Activated T-cell treated with anti-CD3 and anti-CD28 coated beads for 24 hours (primary cell): ENCODE results near the gene MNX1.

Experiments
- DNase-seq: peaks from one replicate; pipeline ENCODE4 v3.0.0-alpha.2; 2020; ENCODE audit warnings: low read depth

The MNX1 gene

GRCh38 chr7:157002819-157003421, 7.5 kb downstream of the MNX1 start:
- DNase-seq, result no peak

DNA sequence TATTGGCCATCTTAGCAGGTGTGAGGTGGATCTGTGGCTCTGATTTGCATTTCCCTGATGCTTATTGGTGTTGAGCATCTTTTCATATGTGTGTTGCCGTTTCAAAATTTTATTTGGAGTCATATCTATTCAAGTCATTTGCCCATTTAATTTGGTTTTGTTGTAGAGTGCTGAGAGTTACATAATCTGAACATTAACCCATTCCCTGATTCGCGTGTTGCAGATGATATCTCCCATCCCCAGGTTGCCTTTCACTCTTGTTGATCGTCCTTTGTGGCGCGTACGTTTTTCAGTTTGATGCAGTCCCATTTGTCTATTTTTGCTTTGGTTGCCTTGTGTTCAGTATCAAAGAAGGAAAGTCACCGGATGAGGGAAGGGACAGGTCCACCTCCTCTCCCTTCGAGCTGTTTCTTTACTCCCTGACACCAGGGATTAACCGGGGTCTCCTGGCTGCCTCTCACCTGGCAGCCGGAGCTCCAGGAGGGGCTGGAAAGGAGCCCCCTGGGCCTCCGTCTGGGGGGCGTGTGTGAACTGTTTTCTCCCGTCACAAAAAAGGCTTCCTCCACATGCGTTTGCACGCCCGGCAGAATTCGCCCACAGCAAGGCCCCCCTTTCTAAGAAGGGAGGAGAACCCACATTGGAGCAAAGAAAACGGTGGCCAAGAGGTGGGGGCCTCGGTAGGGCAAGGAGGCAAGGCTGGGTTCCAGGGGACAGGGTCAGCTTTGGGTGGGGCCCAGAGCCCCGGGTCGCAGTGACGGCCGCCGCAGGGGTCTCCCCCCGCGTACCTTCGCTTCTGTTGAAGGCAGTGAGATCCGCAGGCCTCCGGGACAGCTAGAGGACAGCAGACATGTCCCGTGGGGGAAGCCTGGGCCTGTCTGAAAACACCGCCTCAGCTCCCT, 8.3 kb downstream of the MNX1 start:
- DNase-seq, result no peak

DNA sequence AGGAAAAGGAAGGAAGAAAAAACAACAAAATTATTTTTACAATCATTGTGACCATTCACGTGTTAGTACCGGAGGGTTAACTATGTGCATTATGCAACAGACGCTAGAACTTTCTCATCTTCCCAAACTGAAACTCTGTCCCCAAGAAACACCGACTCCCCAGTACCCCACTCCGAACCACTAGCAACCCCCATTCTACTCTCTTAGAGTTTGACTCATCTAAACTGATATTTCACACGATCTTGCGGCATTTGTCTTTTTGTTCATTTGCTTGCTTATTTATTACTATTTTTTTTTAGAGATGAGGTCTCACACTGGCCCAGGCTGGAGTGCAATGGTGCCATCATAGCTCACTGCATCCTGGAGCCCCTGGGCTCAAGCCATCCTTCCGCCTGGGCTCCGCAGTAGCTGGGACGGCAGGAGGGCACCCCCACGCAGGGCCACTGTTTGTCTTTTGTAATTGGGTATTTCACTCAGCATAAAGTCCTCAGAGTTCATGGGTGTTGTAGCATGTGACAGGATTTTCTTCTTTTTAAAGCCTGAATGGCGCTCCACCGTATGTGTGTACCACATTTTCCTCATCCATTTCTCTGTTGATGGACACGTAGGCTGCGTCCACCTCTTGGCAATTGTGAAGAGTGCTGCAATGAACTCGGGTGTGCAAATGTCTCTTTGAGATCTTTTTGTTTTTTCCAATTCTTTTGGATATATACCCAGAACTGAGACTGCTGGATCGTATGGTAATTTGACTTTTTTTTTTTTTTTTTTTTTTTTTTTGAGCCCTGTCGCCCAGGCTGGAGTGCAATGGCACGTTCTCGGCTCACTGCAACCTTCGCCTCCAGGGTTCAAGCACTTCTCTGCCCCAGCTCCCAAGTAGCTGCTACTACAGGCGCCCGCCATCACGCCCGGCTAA, 9.5 kb downstream of the MNX1 start:
- DNase-seq, result no peak

DNA sequence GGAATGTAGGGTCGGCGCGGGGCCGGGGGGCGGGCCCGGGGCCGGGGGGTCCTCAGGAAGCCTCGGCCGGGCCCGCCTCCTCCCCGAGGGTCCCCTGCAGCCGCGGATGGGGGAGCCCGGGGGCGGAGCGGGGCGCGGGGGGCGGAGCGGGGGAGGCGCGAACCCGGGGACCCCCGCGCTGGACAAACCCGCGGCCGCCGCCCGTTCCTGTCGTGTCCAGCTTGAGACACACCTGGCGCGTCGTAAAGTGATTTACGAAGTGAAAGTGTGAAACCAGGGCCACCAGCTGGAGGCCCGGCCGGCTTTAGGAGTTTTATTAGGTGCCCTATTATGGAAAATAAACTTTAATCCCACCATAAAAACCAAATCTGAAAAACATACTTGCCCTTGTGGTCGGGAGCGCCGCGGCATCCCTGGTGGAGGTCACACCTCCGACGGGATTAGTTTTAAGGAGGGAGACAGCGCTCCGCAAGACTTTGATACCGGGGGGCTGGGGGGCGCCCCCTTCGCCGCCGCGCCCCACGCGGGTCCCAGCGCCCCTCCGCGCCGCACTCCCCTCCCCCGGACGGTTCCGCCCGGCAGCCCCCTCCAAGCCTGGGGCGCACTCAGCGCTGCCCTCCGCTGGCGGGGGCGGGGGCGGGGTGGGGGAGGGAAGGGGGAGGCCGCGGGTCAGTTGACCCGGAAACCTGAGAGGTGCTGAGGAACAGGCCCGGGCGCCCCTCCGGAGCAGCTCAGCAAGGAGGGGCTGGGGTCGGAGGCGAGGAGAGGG, 10.3 kb downstream of the MNX1 start:
- no peak for DNase-seq

- no peak for DNase-seq
Observed at GRCh38 chr7:156998988-156999957, 11.2 kb downstream of the MNX1 start.

GRCh38 chr7:156994417-156994816, 16.0 kb downstream of the MNX1 start:
- no peak for DNase-seq

GRCh38 chr7:156993925-156994235, 16.6 kb downstream of the MNX1 start:
- no peak for DNase-seq

DNA sequence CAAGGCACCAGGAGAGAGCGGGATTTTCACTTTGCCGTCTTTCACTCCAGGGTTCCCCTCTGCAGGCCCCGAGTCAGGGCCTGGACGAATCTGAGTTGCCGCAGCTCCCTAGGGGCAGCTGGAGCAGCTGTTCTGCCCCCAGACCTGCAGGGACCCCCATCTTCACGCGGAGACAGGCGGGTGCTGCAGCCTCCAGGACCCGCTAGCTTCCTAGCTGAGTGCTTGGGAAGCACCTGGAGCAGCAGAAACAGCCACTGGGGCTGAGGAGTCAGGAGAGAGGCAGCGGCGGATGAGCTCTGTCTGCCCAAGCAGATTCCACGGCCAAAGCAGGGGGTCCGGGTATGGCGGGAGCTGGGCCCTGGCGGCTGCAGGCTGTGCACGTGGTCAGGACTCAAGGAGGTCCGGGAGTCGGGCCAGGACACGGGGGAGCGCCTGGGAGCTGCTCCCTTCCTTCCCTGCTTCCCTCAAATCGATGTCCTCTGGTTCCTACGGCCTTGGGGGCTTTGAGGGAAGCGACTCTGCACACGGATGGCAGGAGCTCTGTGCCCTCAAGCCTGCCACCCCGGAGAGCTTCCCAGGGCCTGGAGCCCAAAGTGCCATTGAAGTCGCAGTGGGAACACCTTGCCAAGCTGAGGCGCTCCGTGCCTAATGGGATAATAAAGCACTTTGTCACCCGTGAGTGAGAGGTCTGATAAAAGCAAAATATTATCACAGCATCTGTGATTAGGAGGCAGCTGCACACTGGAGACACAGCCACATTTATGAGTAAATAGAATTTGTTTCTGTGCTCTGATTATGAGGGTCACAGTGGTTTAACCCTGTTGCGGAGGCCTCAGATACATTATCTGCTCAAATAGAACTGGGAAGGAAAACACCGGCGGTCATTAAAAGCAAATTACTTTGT, 17.2 kb downstream of the MNX1 start:
- no peak for DNase-seq

DNA sequence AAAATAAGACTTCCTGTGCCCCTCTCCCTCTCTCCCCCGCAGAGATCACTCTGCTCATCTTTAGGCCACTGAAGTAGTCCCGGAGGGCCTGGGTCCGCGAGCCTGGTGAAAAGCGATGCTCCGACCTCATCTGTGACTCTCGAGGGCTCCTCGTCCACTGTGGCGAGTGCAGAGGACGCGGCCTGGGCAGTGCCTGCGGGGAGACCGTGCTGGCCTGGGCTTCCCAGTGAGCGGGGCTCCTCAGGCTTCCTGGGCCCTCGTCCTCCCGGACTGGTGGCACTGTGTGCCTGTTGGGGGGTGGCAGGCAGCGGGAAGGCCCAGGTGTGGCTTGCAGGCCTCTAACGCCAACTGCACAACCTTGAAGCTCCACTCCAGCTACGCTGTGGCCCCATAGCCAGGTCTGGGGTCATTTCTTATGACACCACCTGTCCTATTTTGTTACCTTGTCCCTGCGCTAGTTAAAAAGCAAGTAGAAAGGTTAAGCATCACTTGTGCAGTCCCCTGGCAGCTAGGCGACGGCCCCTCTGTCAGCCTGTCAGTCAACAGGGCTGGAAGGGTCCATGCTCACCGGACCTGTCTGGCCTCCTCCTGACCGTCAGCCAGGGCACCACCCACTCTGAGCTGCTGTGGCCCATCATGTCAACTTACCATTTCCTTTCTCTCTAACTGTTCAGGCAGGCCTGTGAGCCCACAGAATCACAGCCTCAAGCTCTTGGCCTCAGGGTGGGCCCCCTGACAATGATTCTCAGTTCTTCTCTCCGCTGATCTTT, 20.5 kb downstream of the MNX1 start:
- DNase-seq, result no peak

- DNase-seq, result no peak
Observed at GRCh38 chr7:156988343-156989185, 21.9 kb downstream of the MNX1 start.

GRCh38 chr7:156986378-156986777, 24.1 kb downstream of the MNX1 start:
- no peak for DNase-seq

- DNase-seq, result no peak
Observed at GRCh38 chr7:156985101-156985992, 25.1 kb downstream of the MNX1 start.

DNA sequence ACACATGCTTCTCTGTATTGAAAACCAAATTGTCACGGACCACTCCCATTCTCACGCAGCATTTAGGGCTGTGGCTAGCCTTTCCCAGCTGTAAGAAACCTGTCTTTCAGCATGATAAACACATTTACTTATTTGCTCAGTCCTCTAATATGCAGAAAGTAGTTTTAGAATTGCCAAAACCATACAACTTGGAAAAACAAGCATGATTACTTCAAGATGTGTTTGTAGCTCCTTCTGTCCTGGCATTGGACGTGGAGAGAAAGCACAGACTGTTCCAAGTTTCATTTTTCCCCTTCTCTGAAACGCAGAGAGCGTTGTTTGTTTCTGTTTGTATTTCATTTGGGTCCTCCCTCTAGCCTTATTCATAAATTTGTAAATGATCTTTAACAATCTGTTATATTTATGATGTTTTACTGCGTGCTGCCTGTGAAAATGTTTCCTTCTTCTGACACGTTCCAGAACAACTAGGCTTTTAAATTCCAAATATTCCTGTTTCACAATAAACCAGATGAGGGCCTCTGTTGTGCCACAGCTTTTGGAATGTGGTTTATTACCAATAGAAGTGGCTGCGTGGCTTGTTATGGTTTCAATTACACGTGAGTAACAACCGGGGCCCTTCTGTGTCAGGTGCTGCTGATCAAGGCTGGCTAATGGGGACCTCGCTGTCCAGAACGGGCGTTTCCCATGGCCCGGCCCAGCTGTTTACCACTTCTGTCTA, 26.1 kb downstream of the MNX1 start:
- no peak for DNase-seq

- no peak for DNase-seq
Observed at GRCh38 chr7:156979711-156980110, 30.8 kb downstream of the MNX1 start.

GRCh38 chr7:156979007-156979606, 31.4 kb downstream of the MNX1 start:
- DNase-seq, result no peak

DNA sequence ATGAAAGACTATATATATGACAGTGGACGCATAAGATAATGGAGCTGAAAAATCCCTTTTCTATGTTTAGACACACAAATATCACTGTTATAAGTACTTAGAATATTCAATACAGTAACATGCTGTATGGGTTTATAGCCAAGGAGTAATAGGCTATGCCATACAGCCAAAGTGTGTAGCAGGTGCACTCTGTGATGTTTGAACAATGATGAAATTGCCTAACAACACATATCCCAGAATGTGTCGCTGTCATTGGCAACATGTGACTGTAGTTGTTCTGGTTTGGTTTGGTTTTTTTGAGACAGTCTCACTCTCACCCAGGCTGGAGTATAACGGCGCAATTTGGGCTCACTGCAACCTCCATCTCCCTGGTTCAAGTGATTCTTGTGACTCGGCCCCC, 34.8 kb downstream of the MNX1 start:
- no peak for DNase-seq
